GM19455 (cell line): Measurements from ENCODE around the gene LRRC37A2.
"Not testable (repeated sequence)": the region's sequence is repeated elsewhere in the genome, so short reads cannot be mapped to it uniquely, and the experiment has no call there.

ENCODE experiments used
- ATAC-seq: cut with Tn5 transposase; IDR thresholded peaks from one replicate; pipeline ENCODE4 v1.9.1; 2021; ENCODE audit not compliant: unreplicated experiment

The LRRC37A2 gene

GRCh38 chr17:46512168-46512567 is at the start of gene LRRC37A2:
Gene LRRC37A2 (plus strand): TSS chr17:46512468. CDS start chr17:46512713, 245 bp downstream.
- not testable (repeated sequence) for ATAC-seq

- ATAC-seq: not testable (repeated sequence)
Measured at GRCh38 chr17:46467618-46468017, 44.6 kb upstream of the LRRC37A2 start.

GRCh38 chr17:46474489-46474888 is 37.8 kb upstream of the LRRC37A2 start:
- ATAC-seq: not testable (repeated sequence)

- not testable (repeated sequence) for ATAC-seq
Measured at GRCh38 chr17:46475583-46475982, 36.7 kb upstream of the LRRC37A2 start.

- ATAC-seq: not testable (repeated sequence)
Measured at GRCh38 chr17:46478823-46479222, 33.4 kb upstream of the LRRC37A2 start.

- ATAC-seq: not testable (repeated sequence)
Measured at GRCh38 chr17:46481310-46481709, 31.0 kb upstream of the LRRC37A2 start.

- not testable (repeated sequence) for ATAC-seq
Measured at GRCh38 chr17:46492021-46492420, 20.2 kb upstream of the LRRC37A2 start.

- not testable (repeated sequence) for ATAC-seq
Measured at GRCh38 chr17:46499437-46500139, 12.7 kb upstream of the LRRC37A2 start.

GRCh38 chr17:46505896-46506295 is 6.4 kb upstream of the LRRC37A2 start:
- not testable (repeated sequence) for ATAC-seq

GRCh38 chr17:46534716-46535115 is 22.4 kb downstream of the LRRC37A2 start:
- not testable (repeated sequence) for ATAC-seq

- ATAC-seq: not testable (repeated sequence)
Measured at GRCh38 chr17:46548607-46549006, 36.3 kb downstream of the LRRC37A2 start.

- not testable (repeated sequence) for ATAC-seq
Measured at GRCh38 chr17:46559155-46559554, 46.9 kb downstream of the LRRC37A2 start.

- not testable (repeated sequence) for ATAC-seq
Measured at GRCh38 chr17:46560048-46560447, 47.8 kb downstream of the LRRC37A2 start.

GRCh38 chr17:46566284-46566683 is 54.0 kb downstream of the LRRC37A2 start:
- ATAC-seq: not testable (repeated sequence)

- ATAC-seq: not testable (repeated sequence)
Measured at GRCh38 chr17:46566980-46567379, 54.7 kb downstream of the LRRC37A2 start.

GRCh38 chr17:46571796-46572195 is 59.5 kb downstream of the LRRC37A2 start:
- not testable (repeated sequence) for ATAC-seq

- ATAC-seq: peak; percentile 91
Measured at GRCh38 chr17:46579083-46580075, 67.1 kb downstream of the LRRC37A2 start, which contains the start of gene ARL17A. Gene ARL17A (minus strand): TSS chr17:46579691. CDS start chr17:46576322, 3,369 bp downstream.

GRCh38 chr17:46580082-46580481 is 67.8 kb downstream of the LRRC37A2 start:
- not testable (repeated sequence) for ATAC-seq

- ATAC-seq: not testable (repeated sequence)
Measured at GRCh38 chr17:46585444-46585843, 73.2 kb downstream of the LRRC37A2 start.

GRCh38 chr17:46590157-46591146 is 78.2 kb downstream of the LRRC37A2 start, which contains the start of gene NSF:
Gene NSF (plus strand): TSS chr17:46590669. CDS start chr17:46590776, 107 bp downstream.
- peak; percentile 69 for ATAC-seq
